Activated naive CD8-positive, alpha-beta T cell treated with anti-CD3 and anti-CD28 coated beads, Interleukin-2, amount 50 U/mL, for 16 hours (primary cell): ENCODE measurements around the gene ZCCHC2.

Experiments
- DNase-seq: peaks from one replicate; pipeline ENCODE4 v3.0.0-alpha.2; 2020; ENCODE audit warnings: low read depth, low spot score

The ZCCHC2 gene

DNA sequence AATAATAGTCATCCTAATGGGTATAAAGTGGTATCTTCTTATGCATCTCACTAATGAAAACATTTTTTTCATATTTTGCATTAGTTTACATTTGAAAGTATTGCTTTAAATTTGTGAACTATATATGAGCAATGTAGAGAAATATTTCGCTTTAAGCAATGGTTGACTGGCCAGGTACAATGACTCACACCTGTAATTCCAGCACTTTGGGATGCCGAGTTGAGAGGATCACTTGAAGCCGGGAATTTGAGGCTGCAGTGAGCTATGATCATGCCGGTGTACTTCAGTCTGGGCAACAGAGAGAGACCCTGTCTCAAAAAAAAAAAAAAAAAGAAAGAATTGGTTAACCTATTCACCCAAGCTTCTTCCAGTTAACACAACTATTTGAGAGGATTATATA is 15.1 kb downstream of the ZCCHC2 start:
- no peak for DNase-seq

DNA sequence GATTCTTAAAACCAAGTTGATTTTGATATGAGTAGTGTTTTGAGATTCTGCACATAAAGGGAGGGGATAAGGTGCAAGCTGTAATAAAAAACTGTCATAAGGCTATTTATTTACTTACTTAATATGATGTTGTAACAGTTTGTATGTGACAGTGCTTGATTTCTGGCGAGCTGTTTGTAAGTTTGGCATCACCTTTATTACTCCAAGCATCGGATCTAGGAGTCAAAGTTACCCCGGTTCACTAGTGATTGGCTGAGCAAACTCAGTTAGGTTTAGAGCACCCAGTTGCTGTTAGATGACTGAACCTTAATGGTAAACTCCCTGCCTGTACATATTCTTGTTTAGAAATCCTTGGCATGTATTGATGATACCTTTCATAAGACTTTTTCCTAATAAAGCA is 16.1 kb downstream of the ZCCHC2 start:
- no peak for DNase-seq

DNA sequence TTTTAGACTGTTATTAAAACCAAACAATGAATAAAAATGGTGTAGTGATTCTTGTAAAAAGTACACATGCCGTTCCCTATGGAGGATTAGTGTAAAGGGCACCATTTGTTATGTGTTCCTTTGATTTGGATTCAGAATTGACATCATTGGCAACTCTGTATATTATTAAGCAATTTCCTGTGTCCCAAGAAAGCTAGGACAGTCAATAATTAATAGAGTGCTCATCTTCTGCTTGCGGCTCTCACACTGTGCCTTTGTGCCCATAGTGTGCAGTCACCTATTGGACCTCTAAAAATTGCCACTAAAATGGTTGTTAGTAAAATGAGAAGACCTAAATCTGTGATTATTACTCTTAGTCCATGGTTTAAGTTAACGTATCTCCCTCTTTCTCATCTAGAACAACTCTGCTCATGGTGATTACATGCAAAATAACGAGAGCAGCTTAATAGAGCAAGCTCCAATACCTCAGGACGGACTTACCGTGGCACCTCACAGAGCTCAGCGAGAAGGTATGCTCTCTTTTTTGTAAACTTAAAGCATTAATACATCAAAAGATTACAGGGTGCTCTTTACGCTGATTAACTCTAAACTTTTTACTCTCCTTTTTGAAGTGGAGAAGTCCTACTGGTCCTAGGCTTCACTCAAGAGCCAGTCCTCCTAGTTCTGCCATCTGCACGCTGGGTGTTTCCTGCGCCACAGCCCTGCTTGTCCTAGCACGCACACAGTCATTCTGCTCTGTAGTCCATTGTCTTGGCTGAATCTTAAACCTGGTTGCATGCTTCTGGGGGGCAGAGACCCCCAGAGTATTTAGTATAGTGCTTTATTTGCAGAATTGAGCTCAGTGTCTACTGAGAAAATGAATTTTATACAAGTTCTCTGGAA is 16.7 kb downstream of the ZCCHC2 start:
- DNase-seq, result no peak

DNA sequence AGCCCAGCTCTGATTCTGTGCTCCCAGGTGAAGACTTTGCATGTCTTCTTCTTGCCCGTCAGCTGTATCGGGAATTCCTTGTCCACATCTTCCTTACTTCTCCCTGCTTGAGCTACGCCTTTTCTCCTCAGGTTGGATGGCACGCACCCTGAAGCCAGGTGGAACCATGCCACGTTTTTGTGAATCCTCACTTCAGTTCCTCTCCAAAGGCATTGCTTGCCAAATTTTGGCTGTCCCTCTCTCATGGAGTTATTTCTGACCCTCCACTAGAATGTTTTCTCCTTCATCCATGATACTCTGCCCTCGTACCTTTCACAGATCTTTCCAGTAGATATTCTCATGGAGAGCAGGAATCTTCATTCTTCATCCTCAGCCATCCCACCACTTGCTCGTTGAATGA is 20.2 kb downstream of the ZCCHC2 start:
- no peak for DNase-seq

DNA sequence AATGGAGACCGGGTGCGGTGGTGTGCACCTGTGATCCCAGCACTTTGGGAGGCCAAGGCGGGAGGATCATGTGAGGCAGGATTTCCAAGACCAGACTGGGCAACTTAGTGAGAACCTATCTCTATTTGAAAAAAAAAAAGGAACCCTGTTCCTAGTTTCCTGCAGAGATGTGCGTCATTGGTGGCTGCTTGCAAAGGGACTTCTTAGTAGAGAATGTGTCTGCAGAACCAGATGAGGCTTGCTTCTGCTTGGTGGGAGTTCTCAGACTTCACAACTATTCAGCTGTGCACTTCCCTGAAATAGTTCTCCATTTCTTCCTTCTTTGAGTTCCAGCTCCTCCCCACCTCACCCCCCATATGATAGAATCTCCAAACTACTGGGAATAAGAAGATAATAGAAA is 22.3 kb downstream of the ZCCHC2 start:
- no peak for DNase-seq

DNA sequence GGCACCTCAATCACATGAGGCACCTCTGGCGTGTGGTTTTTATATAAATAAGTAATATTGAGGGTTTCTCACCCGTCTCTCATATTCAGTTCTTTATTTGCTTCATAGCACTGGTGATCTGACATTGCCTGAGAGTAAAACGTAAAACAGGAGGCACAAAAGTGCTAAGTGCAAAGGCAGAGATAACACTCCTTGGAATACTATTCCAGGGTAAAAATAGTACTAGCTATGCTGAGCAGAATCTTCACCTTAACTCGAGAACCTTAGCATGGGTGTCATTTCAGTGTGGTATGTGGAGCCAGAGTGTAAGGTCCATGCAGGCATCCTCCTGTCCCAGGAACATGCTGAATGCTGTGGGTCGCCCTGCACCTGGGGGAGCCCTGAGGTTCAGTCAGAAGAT is 26.9 kb downstream of the ZCCHC2 start:
- no peak for DNase-seq

DNA sequence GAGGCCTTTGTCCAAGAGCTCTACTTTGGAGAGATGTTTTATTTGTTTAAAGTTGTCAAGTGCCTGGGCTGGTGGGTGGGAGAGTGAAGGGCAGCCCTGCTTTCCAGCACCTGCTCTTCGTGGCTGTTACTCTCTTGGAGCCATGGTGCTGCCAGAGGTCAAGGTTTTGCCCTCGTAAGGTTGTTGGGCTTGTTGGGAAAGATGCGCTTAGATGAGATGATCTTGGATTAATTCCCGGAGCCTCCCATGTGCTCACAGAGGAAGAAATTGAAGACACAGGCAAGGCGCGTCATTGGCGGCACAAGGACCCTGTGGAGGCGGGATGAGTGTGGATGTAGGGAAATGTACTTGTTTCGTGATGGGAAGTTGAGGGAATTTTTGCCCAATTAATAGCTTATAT is 27.9 kb downstream of the ZCCHC2 start:
- no peak for DNase-seq

DNA sequence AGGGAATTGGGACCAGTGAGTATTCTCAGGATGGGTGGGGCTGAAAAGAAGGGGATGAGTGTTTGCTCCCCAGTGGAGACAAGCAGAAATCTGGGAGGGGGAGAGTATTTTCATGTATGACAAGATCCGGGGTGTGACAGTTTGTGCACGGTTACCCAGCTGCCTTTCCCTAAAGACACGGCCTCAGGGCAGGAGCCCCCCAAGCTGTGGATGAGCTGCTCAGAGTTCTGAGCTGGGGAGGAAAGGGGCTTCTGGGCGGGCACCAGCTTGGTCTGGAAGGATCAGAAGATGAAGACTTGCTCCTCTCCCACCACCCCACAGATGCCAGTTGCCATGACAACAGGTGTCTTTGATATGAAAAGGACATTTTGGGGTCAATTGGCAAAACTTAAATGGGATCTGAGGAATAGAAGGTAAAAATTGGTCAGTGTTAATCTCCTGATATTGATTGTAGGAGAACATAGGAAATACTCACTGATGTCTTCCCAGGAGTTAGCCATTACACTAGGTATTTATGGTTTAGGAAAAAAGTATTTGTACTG is 29.2 kb downstream of the ZCCHC2 start:
- DNase-seq, result no peak

DNA sequence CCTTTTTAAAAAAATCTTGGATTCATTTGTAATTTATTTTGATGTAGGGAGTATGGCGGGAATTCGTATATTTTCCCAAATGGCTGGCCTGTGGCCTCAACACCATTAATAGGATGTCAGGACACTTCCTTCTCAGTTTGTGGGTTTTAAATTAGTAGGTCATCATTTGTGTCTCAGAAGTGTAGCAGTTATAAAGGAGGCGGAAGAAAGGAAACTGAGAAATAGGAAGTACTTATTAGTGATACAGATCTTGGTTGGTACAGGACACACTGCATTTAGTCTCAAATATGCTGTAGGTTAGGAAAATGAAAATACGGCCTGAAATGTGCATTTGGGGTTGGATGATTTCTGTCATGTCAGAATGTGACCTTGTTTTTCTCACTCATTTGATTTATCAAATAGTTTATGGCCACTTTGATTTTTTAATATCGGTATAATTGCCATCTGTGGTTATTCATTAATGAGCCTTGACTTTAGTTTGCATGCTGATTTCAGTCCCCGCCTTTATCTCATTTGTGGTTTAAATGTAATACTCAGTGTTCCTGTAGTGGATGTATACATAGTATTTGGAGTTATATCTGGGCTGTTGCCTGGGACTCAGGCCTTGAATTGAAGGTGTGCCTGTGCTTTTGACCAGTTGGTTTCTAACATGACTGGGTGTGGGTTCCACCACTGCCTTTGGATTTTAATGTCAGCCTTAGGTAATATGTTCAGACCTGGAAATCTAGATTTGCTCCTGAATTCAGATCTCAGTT is 31.4 kb downstream of the ZCCHC2 start:
- DNase-seq, result no peak

DNA sequence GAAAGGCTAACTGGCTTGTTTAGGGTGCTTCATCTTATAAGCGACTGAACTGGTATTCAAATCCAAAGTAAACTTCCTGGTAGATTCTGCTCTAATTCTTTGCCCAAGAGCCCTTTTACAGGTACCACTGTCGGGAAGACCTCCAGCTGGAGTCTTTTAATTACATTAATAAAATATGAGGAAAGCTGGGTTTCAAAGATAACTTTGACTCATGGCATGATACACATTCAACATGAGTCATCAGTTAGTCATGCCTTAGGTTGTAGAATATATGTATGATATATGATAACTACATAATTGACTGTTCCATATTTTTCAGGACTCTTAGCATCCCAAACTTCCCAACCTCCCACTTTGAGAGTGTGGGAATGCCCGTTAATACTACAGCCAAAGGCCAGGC is 32.3 kb downstream of the ZCCHC2 start:
- DNase-seq, result no peak

DNA sequence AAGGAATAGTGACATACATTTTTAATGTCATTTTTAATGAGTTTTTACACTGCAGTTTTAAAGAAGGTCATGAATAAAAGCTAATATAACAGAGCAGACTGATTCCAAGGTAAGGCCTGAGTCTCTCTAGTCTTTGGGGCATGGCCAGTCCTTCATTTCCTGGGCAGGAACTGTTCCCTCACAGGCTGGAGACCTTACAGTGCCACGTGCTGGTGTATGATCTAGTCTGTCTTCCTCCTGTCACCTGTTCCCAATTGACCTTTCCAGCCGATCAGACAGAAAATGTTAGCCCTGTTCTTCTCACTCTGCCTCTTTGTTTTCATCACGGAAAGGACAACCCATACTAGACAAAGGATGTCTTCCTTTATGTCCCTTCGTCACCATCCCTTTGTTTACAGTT is 33.6 kb downstream of the ZCCHC2 start:
- DNase-seq, result no peak

DNA sequence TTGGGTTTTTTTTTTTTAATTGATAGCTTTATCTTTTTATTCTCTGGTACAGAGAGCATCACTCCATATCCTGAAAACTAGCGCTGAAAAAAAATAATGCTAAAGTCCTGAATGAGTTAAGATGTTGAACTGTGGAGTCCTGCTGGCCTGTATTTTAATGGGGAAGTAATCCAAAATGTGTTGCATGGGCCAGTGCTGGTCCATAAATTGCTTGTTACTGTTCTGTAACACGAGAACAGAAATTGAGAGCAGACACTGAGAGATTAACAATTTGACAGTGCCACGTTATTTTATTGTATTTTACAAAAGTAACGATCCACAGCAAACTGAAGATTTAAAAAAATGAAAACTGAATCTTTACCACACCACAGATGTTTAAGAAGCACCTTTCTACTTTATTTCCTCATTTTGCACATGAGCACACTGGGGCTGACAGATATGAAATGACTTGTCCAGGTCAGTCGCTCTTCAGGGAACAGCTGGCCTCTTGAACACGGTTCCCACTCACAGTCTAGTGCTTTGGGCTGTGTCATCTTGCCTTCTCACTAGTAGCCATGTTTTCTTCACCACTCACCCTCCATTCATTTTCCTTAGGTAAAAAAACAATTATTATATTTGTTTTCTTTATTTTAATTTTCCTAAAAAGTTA is 35.3 kb downstream of the ZCCHC2 start:
- no peak for DNase-seq

DNA sequence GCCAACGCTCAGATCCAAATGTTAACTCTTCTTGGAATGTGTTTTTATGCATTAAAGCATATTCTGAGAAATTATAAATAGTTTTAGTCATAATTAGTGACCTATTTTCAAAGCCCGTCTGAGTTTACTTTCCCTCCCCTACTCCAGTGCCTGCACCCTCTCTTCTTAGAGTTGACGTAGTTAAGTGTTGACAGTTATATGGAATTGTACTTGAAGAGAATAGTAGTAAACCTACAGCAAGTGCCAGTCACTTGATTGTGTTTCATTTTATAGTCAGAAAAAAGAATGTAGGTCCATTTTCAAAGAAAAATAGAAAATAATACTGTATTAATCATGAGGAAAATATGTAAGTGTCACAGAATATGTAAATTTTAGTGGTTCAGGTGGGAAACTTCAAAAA is 41.2 kb downstream of the ZCCHC2 start:
- no peak for DNase-seq

DNA sequence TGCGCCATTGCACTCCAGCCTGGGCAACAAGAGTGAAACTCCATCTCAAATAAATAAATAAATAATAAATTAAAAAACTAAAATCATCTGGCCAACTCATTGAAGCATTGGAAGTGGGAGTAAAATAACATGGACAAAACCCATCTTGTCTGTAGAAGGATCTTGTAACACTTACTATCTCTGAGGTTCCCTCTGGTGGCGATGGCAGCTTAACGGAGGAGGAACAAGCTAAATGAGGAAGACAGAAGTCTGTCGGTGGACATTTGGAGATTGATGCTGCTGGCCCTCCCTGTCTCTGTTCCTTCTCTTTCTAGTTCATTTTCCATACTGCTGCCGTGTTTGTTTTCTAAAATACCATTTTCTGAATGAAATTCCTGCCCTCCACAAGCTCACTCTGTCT is 43.4 kb downstream of the ZCCHC2 start:
- DNase-seq, result no peak

DNA sequence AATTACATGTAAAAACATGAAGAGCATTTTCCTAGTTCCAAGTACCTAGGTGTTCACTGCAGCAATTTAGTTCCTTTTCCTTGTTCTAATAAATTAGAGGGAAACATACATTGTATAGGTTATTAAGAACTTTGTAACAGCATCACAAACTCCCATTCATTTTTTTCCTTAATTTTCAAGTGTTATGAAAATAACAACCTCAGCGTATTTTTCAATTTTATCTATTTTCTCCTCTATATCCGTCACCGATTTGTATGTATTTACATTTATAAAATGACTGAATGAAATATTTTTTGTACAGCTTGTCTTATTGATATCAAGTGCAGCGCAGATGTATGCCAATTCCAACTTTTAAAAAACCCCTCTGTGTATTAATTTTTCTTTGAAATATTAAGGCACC is 44.0 kb downstream of the ZCCHC2 start:
- DNase-seq, result no peak

DNA sequence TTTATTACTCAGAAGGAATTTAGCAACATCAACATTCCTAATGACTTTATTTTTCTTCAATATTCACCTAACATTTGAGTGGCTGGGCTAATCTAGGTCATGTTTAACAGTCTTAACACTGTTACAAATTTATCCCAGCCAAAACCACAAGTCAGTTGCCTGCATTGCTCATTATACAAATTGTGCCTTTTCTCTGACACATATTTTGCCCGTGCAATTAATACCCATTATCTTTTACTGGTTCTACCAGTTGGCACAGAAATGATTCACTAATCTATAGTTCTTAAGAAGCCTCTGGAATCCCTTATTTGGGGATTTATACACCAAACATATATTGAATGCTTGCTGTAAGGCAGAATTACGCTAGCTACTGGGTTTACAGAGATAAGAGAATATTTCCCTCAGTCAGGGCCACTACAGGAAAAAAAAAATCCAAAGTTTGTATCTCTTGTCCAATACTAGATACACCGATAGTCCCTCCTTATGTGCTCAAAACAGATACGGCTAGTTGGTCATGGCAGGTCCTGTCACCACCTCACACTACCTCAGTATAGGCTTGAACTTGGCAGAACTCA is 46.3 kb downstream of the ZCCHC2 start:
- no peak for DNase-seq

DNA sequence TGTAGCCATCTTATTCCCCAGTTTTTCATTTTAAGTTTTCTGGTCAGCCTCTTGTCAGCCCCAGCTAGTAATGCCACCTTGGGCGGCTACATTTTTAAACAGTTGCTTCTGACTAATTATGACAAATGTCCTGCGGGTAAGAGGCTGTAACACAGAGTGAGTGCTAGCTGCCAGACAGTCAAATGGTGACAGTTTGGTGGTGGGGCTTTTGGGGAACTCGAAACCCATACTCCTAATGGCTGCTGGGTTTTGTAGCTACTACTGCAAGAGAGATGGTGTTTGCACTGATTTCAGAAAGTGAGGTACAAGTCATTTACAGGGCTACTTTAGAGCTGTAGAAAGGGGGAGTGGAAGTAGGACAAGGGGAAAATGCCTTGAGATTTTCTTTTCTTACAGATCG is 48.2 kb downstream of the ZCCHC2 start:
- no peak for DNase-seq

DNA sequence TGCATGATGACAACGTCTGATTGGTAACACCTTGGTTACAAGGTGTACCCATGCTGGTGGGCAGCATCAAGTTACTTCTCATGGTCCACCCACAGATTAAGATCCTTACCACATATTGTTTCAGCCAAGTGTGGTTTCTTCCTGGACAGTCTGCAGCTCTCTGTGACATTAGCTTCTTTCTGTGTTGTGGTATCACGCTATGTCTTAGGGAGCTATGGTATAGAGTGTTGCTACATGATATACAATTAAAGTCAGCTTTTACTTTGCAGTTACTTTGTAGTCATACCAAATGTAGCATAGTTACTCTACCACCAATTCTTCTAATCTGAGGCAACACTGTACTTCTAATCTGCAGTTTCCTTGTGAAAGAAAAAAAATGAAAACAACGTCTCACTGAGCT is 48.8 kb downstream of the ZCCHC2 start:
- no peak for DNase-seq

DNA sequence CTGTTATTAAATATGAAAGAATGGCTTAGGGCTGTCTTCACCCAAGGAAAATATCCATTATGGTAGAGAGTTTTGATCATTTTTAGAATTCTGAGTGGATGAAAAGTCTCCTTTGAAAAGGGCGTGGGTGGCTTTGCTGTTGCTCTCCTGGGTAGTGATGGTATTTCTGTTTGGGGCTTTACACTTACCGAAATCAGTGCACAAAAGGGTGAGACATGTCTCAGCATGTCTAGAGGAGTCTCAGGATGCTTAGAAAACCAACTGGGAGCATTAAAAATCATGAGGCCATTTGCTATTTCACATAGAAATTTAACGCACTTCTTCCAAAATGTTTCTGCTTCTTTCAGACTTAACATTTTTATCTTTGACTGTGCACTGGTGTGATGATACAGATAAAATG is 49.6 kb downstream of the ZCCHC2 start:
- DNase-seq, result no peak

DNA sequence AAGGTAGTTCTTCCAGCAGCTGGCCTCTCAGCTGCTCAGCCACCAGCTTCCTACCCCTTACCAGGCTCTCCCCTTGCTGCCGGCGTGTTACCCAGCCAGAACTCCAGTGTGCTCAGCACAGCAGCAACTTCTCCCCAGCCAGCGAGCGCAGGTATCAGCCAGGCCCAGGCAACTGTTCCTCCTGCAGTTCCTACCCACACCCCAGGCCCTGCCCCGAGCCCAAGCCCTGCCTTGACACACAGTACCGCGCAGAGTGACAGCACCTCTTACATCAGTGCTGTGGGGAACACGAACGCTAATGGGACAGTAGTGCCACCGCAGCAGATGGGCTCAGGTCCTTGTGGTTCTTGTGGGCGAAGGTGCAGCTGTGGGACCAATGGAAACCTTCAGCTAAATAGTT is 52.0 kb downstream of the ZCCHC2 start:
- no peak for DNase-seq

DNA sequence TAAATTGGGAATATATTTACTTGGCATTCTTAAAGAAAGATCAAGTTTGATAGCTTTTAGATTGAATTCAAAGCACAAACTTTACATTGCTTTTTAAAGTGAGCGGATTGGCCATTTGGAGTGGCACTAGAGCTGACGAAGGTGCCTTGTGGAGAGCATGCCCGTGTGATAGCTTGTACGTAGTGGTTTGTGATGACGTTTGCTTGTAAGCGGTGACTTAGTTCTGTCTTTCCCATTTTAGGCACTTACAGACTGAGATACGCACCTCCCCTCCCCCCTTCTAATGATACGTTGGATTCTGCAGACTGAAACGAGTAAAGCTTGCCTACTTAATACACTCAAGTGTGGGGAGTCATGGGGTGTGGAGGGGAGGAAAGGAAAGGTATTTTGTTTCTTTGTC is 53.4 kb downstream of the ZCCHC2 start:
- DNase-seq, result no peak
